Gastrocnemius medialis (tissue), 4 donors: Measurements from ENCODE around the gene KCNQ5.

Source experiments
- CTCF ChIP-seq, 5 experiments: fragments of 450-650 bp in 3 of 5; fragments of 200-600 bp in 2 of 5; sonication (generic) in 2 of 5; IDR thresholded peaks in 4 of 5; conservative IDR thresholded peaks in 1 of 5; 1 replicate in 4 of 5; 2 replicates in 1 of 5; pipeline ENCODE4 v1.5.1; 2016 to 2019; ENCODE audit warnings: antibody characterized with exemption in 5 of 5, mild to moderate bottlenecking in 3 of 5, moderate library complexity in 3 of 5
- POLR2A ChIP-seq, 2 donors: fragments of 450-650 bp; IDR thresholded peaks; one replicate each; pipeline ENCODE4 v1.6.1; 2017; ENCODE audit warnings: antibody characterized with exemption in 2 of 2, mild to moderate bottlenecking in 2 of 2, moderate library complexity in 2 of 2

- TF ChIP-seq CTCF (IDR thresholded peaks at IDR 0.05 in 4 of 5, conservative IDR thresholded peaks at IDR 0.05 in 1 of 5), result no peak
- no peak for TF ChIP-seq POLR2A (IDR thresholded peaks at IDR 0.05)
Measured at GRCh38 chr6:72916298-72916697, 294.4 kb downstream of the KCNQ5 start.
